Right lobe of liver (tissue), 6 donors: ENCODE measurements around the gene CCNQ. TPM values are rescaled to one million over a fixed set of nuclear protein-coding genes. Genes with fewer than 3 reads are reported as not detected.

Experiments used
- ATAC-seq, 4 donors: fragments of 200-7000 bp; cut with Tn5 transposase; one replicate each; pipeline ENCODE4 v1.9.1; 2020; ENCODE audit warnings: mild to moderate bottlenecking in 4 of 4, moderate library complexity in 4 of 4
- DNase-seq, 3 donors: peaks; one replicate each; pipeline ENCODE4 v3.0.0-alpha.2; 2020
- H3K27ac ChIP-seq, 3 donors: fragments of 200-600 bp; one replicate each; pipeline ENCODE4 v1.8.0; 2022
- H3K27me3 ChIP-seq, 2 donors: fragments of 200-600 bp; one replicate each; pipeline ENCODE4 v1.8.0; 2022
- H3K36me3 ChIP-seq, 4 donors: fragments of 200-600 bp; sonication (generic) in 1 of 4; one replicate each; pipeline versions ENCODE4 v1.5.1 to v1.8.0; 2017 to 2022; ENCODE audit warnings: control low read depth in 1 of 4
- H3K4me1 ChIP-seq, 4 donors: fragments of 200-600 bp; sonication (generic) in 1 of 4; one replicate each; pipeline versions ENCODE4 v1.5.1 to v1.8.0; 2017 to 2022; ENCODE audit warnings: control low read depth in 1 of 4
- H3K4me3 ChIP-seq, 3 donors: fragments of 200-600 bp; one replicate each; pipeline ENCODE4 v1.8.0; 2022
- H3K9me3 ChIP-seq, 4 donors: fragments of 200-600 bp; sonication (generic) in 1 of 4; one replicate each; pipeline versions ENCODE4 v1.5.1 to v1.8.0; 2017 to 2022; ENCODE audit warnings: control low read depth in 1 of 4
- POLR2A ChIP-seq: fragments of 450-650 bp; IDR thresholded peaks from one replicate; pipeline ENCODE4 v1.6.1; 2017; ENCODE audit warnings: antibody characterized with exemption, mild to moderate bottlenecking
- whole genome bisulfite sequencing: methylation state at CpG from one replicate; pipeline ENCODE4 v1.1.6; 2018; ENCODE audit warnings: low coverage, low lambda C conversion rate; ENCODE audit not compliant: insufficient coverage; ENCODE audit errors: missing lambda C conversion rate; 5-methylcytosine and 5-hydroxymethylcytosine counted together
- intact Hi-C, 2 donors: fragments of 100-400 bp; cut with DNase I; formaldehyde crosslinking; loops; one replicate each; pipeline versions ENCODE4 v1.11.2 to v1.14.1; 2022
- total RNA-seq, 6 experiments: library from RNA; depleted of rRNA in 2 of 6; stranded (reverse); fragments of >200 nt in 2 of 6; fragmentation: NEBNext Ultra II Directional in 3 of 6; extraction: Animal tissue kit (Norgen Biotek cat#: 25700) in 3 of 6; gene quantifications; one replicate each; pipeline versions ENCODE4 v1.1.0 to v1.2.4, GENCODE V29; 2016 to 2023
- TF ChIP-seq, protein P1 (sequence below), 4 donors: fragments of 200-600 bp in 3 of 4; fragments of 450-650 bp in 1 of 4; IDR thresholded peaks; one replicate each; pipeline versions ENCODE4 v1.5.1 to v1.8.0; 2016 to 2022; ENCODE audit warnings: antibody characterized with exemption in 4 of 4, mild to moderate bottlenecking in 2 of 4
- donor health status: DM: no; HTN: yes; CAD: no.
- donor health status: DM: no; HTN: no; CAD: no.
- donor health status: DM: no; HTN: no; CAD: no.
- donor health status: DM: no; HTN: yes; CAD: no.
- donor health status: DM: no; HTN: yes; CAD: no.

Gene CCNQ
- total RNA-seq, 6 experiments from 2014 or later, result 5.6 to 14.0 (median 7.5) TPM

DNA sequence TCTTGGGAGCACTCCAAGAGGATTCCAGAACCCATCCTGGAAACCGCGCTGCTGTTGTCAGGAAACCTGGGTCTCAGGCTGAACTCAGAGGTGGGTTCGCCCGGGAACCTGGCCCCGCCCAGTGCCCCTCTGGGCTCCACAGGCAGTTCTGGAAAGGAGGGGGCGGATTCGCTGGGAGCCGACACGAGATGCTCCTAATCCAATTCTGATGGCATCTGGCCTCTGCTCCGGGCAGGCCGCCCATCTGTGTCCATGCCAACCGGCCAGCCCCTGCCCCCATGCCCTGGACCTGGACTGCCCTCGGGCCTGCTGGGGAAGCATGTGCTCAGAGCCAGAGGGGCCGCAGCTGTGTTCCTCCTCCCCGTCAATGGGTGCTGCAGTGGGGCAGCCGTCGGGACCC lies 60.5 kb downstream of the CCNQ start:
- Histone ChIP-seq H3K27ac (no peak overlapping the region), H3K4me3 (no peak overlapping the region), H3K9me3 (no peaks in the 10 kb centered on the region), H3K4me1 (no peaks in the 10 kb centered on the region), H3K36me3 (no peaks in the 10 kb centered on the region), H3K27me3 (no peaks in the 10 kb centered on the region)
- no peak for TF ChIP-seq POLR2A
- TF ChIP-seq, protein P1, sequence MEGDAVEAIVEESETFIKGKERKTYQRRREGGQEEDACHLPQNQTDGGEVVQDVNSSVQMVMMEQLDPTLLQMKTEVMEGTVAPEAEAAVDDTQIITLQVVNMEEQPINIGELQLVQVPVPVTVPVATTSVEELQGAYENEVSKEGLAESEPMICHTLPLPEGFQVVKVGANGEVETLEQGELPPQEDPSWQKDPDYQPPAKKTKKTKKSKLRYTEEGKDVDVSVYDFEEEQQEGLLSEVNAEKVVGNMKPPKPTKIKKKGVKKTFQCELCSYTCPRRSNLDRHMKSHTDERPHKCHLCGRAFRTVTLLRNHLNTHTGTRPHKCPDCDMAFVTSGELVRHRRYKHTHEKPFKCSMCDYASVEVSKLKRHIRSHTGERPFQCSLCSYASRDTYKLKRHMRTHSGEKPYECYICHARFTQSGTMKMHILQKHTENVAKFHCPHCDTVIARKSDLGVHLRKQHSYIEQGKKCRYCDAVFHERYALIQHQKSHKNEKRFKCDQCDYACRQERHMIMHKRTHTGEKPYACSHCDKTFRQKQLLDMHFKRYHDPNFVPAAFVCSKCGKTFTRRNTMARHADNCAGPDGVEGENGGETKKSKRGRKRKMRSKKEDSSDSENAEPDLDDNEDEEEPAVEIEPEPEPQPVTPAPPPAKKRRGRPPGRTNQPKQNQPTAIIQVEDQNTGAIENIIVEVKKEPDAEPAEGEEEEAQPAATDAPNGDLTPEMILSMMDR (IDR thresholded peaks at IDR 0.05), result no peak
- 64% methylated on average over 5 of the region's 17 CpGs for WGBS
- ATAC-seq, result peak; percentile 35 to 68 (median 66)
- intact Hi-C loops, result no loop called here
- DNase-seq, result peak in 2 of 3 donors; percentile 60 to 69

Other genes starting within 250 kb of the CCNQ start
- not detected for gene PNMA6E, start 197.8 kb downstream of the CCNQ start, total RNA-seq
- gene ZFP92, start 187.7 kb downstream of the CCNQ start, total RNA-seq, result 1 to 10 TPM in 1 of 6 experiments, under 1 TPM in 5; 0.31 to 1.4 (median 0.41) TPM
- under 1 TPM in 4 of 6 experiments, not detected in 2; 0.18 to 0.46 (median 0.23) TPM for gene TREX2, start 153.1 kb downstream of the CCNQ start, total RNA-seq
- 10 to 100 TPM in 1 of 6 experiments, 1 to 10 TPM in 5; 5.6 to 14.9 (median 8.8) TPM for gene HAUS7, start 128.6 kb downstream of the CCNQ start, total RNA-seq
- 100 to 1,000 TPM in 4 of 6 experiments, 10 to 100 TPM in 2; 57.0 to 161 (median 122) TPM for gene BGN, start 104.2 kb downstream of the CCNQ start, total RNA-seq
- gene ATP2B3, start 81.5 kb downstream of the CCNQ start, total RNA-seq, result under 1 TPM in 1 of 6 experiments, not detected in 5; 0.07 TPM
- gene DUSP9, start 48.1 kb upstream of the CCNQ start, total RNA-seq, result 1 to 10 TPM in 2 of 6 experiments, under 1 TPM in 4; 0.33 to 3.9 (median 0.69) TPM
- under 1 TPM in 1 of 6 experiments, not detected in 5; 0.86 TPM for gene PNCK, start 74.7 kb upstream of the CCNQ start, total RNA-seq
- 1 to 10 TPM; 1.6 to 9.2 (median 2.9) TPM for gene SLC6A8, start 88.8 kb upstream of the CCNQ start, total RNA-seq
- 100 to 1,000 TPM; 100 to 126 (median 107) TPM for gene BCAP31, start 125.2 kb upstream of the CCNQ start, total RNA-seq
- 10 to 100 TPM in 4 of 6 experiments, 1 to 10 TPM in 2; 8.0 to 20.8 (median 10.9) TPM for gene ABCD1, start 125.7 kb upstream of the CCNQ start, total RNA-seq
- gene PLXNB3, start 165.1 kb upstream of the CCNQ start, total RNA-seq, result 1 to 10 TPM in 3 of 6 experiments, under 1 TPM in 3; 0.55 to 1.7 (median 0.94) TPM
- gene SRPK3, start 181.9 kb upstream of the CCNQ start, total RNA-seq, result not detected
- gene IDH3G, start 195.2 kb upstream of the CCNQ start, total RNA-seq, result 10 to 100 TPM; 19.4 to 70.1 (median 27.4) TPM
- 100 to 1,000 TPM; 150 to 221 (median 205) TPM for gene SSR4, start 195.5 kb upstream of the CCNQ start, total RNA-seq
- gene PDZD4, start 231.4 kb upstream of the CCNQ start, total RNA-seq, result 1 to 10 TPM in 5 of 6 experiments, under 1 TPM in 1; 0.61 to 2.3 (median 1.5) TPM